ENCODE data around the gene TMPRSS4.

The TMPRSS4 gene

DNA sequence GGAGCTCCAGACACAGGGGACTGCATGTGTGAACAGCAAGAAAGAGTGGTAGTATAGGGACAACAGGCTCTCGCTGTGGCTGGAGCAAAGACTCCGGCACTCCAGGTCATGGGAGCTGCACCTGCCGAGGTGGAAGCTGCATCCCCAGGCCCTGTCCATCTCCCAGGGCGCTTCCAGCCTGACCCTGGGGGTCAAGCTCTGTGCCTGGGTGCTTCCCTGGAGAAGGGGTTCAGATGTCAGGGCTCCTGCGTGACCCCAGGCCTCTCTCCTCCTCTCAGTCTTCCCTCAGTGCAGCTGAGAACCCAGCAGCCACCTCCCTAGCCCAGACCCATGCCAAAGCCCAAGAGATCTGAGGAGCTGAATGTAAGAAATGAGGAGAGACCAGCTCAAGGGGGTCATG lies 3.4 kb downstream of the TMPRSS4 start:
- DNase-seq (ENCODE audit: low read depth) = no peak

DNA sequence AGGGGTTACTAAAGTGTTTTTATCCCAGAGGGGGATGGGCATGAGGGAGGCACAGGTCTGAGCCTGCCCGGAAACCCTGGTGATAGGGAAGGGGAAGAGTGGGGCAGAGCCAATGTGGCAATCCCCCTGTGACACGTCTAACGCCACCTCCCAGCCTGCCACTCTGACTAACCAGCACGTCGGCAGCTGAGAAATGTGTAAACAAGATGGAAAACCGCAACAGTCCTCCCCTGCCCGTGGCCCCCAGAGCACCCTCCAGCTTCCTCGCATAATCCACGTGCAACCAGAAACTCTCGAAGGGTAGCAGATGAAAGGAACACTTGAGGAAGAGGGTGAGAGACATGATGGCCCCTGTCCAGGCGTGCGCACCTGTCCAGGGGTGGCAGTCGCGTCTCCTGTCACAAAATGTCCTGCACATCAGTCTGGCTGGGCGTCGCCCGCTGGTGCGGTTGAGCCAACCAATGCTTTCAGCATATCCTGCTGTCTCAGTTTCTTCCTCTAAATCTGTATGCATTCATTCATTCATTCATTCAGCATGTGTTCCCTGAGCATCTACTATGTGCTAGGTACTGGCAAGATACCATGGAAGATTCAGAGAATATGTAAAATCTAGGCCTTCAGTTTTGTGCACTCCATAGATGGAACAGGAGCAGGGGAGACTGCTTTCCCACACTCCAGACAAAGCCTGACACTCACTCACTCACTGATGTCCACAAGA lies 4.5 kb downstream of the TMPRSS4 start:
- no peak for DNase-seq (ENCODE audit: low read depth)

DNA sequence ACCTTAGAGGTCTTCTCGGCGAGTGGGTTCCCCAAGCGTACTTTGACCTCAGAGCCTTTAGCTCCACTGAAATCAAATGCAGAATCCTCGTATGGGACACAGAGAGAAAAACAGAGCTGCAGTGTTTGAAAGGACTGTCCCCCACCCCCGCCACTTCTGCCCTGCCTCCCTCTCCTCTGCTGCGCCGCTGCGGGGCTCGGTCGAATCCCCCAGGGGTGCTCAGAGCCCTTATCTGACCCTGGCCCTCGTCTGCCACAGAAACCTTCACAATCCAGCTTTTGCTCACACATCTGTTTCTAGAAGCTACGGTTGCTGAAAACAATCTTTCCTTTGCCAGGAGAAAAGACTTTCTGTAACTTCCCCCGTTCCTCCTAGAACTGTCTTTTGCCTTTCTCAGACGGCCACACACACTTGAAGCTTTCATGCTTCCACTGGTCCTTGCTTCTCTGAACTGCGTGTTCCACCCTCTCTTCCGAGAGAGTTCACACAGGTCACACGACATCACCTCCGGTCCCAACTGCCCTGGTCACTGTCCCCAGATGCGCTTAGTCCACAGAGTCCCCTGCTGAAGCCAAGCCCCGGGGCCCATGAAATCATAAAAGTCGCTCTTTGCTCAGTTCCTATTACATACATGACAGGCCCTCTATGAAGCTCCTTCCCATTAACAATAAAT lies 6.1 kb downstream of the TMPRSS4 start:
- DNase-seq (ENCODE audit: low read depth) = no peak

DNA sequence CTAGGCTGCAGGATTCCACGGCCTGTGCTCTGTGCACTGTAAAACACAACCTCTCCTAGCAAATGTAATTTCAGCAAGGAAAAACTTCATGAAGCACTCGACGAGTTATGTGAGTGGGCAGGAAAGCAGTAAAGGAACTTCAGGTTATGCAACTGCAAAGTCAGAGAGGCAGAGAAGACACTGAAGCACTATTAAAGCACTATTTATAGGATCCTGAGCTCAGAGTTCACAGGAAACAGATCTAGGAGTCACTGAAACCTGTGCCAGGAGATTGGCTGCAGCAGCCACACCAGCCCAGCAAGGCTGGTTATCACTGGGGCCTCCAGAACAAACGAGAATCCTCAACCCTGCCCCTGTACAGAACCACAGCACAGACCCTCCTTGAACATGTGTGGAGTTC lies 7.4 kb downstream of the TMPRSS4 start:
- no peak for DNase-seq (ENCODE audit: low read depth)

DNA sequence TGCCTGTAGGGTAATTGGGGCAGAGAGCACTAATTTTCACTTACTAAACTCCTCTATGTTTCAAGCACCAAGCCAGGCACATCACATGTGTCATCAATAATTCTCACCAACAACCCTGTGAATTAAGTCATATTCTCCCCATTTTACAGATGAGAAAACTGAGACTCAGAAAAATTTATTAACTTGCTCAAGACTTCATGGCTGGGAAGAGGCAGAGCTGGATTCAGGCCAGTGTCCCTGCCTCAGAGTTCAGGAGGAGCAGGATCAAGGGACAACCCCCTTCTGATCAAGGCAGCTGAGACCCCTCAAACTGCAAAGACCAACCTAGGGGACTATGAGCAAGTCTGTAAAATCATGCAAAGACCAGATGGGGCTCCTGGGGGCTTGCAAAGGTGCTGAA lies 7.8 kb downstream of the TMPRSS4 start:
- no peak for DNase-seq (ENCODE audit: low read depth)

DNA sequence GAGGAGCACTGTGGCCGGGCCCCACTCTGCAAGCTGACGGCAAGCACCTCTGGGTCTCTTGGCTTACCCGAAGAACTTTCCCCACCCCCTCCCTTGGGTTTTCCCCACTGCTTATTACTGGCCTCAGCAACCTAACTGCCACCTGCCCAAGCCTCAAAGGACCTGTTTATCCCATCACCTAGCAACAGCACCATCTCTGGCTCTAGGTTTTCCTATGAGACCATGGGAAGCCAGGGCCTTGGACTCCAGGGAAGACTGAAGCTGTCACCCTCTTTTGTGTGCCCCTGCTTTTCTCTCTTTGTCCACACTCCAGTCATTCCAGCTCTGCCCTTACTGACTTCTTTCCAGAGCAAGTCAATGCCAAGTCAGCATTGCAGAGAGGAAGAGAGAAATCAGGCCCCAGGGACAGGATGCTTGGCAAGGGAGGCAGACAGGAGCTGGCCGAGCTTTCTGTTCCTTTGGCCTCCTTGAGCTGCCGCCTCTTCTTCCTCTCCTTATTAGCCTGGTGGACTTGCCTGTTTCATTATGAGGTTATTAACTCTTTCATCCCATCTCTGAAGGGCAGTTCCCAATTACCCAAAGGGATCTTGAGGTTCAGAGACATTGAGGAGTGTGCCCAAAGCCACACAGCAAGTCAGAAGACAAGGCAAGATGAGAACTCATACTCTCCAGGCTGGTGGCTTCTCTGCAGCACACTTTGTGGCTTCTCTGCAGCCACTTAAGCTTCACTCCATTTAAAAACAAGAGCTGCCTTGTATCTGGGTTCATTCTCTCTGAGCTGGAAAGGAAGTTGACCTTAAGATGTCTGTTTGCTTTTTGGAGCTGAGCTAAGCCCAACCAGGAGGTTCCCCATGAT lies 10.3 kb downstream of the TMPRSS4 start, which contains the start of gene SMIM35:
Gene SMIM35, minus strand, starts transcription at position 51 of the 856 bp plus-strand sequence. CDS start 206 bp downstream, outside the sequence.
- DNase-seq (ENCODE audit: low read depth) = no peak

DNA sequence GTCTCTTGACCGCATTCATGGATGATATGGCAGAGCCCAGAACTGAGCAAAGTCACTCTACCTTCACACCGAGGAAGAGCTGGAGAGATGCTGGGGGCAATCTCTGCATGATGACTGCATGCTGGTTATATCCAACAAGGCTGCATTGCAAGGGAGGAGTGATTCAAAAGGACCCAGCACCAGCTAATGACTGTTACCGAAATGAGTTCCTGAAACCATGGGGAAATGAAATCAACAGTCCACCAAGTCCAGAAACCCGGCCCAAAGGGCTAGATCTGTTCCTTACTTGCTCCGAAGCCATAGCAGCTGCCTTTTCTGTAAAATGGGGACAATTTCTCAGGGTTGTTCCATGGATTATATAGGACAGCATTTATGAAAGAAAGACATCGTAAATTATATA lies 11.1 kb downstream of the TMPRSS4 start:
- DNase-seq (ENCODE audit: low read depth) = no peak

DNA sequence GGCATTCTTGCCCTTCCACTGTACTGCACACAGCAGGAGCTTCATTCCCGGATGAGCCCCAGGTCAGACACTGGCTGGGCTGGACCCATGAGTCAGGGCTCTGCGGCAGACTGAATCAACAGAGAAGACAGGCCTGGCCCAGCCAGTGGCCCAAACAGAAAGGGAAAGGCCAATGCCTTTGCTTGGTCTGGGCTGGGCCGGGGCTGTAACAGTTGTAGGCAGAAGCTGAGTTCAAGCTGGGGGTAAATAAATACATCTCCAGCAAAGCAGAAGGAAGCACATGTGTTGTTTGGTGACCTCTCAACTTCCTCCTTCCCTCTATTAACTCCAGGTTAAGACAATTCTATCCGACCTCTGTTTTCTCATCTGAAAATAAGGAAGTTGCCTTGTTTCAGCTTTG lies 11.7 kb downstream of the TMPRSS4 start:
- DNase-seq (ENCODE audit: low read depth) = no peak

DNA sequence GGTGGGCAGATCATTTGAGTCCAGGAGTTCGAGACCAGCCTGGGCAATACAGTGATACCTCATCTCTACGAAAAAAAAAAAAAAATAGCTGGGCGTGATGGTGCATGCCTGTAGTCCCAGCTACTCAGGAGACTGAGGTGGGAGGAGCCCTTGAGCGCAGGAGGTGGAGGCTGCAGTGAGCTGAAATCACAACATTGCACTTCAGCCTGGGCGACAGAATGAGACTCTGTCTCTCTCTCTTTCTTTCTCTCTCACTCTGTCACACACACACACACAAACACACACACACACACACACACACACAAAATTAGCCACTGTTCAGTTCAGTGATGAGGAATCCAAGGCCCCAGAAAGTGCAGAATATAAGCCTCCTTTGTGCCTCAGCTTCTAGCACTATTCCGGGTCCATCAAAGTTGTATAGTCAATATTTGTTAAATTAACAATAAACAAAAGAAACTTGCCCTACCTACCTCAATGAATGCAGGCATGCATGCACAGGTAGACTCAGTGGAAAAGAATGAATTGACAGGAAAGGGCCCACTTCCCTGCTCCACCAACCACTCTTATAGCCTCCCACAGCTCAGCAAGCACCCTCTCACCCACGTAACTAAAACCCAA lies 13.8 kb downstream of the TMPRSS4 start:
- no peak for DNase-seq (ENCODE audit: low read depth)

DNA sequence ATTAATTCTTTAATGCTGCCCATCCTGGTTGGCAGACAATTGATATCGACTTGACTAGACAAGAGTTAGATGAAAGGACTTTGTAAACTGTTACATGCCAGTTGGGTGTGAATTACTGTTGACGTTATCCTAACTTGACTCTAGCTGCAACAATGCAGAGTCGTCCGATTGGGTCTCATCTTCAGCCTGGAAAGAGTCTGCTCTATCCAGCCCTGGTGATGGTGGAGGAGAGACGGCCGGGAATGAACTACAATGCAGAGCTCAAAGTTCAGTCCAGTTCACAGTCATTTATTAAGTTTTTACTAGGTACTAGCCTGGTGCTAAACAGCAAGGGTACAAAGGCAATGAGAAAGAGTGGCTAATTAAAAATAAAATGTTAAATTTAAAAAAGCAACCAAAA lies 14.8 kb downstream of the TMPRSS4 start:
- no peak for DNase-seq (ENCODE audit: low read depth)

DNA sequence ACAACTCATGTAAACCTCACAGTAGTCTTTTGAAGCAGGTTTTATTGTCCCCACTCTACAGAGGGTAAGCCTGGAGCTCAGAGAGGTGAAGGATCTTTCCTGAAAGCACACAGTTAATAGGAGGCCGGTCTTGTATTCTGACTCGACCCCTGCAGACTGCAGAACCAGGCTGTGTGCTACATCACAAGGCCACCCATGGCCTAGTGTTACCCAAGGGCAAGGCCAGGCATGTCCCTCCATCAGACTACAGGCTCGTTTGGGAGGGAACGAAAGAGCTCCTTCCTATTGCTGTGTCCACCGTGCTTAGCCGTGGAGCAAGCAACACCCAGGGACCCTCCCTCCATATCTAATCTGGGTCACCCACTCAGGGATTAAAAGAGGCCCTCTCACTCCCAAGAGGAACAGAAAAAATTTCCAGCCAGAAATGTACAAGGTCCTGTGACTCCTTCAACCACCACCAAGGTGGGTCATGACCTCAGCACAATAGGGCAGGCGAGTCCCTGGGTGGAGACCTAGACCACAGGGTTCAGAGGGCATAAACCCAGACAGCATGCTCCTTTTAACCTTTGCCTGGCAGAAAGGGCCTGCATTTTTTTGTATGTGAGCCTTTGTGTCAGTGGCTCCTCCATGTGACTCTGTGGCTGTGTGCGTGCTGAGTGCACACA lies 16.2 kb downstream of the TMPRSS4 start:
- DNase-seq (ENCODE audit: low read depth) = no peak

DNA sequence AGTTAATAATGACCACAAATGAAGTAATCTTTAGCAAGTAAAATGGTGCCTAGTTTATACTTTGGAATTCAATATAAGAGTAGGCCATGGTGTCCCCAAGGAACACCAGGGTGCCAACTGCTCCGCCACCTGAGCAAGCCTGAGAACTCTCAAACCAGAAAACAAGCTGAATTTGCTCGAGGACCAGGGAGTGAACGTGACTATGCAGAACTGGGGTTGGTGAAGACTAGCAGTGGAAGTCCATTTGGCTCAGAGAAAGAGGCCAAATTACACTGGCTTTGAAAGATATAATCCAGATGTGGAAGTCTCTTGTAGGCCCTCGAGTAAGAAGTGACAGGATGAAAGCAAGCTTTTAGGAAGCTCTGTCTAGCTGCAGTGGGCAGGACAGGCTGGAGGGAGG lies 18.6 kb downstream of the TMPRSS4 start:
- no peak for DNase-seq (ENCODE audit: low read depth)

DNA sequence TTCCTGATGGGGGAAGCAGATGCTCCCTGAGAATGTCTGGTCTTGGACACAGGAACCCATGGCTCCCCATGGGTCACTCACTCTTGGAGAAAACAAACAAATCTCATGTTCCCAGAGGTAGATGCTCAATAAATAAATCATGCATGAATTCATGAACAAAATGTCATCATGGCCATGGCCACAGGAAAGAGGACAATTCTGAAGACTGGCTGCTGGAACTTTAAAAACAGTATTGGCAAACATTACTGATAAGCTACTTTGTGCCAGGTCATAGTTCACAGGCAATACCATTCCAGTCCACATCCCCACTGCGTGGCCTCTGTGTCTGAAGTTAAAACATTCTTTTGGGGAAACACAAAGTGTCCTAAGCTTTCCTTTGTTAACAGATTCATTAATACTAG lies 19.1 kb downstream of the TMPRSS4 start:
- DNase-seq (ENCODE audit: low read depth) = no peak

DNA sequence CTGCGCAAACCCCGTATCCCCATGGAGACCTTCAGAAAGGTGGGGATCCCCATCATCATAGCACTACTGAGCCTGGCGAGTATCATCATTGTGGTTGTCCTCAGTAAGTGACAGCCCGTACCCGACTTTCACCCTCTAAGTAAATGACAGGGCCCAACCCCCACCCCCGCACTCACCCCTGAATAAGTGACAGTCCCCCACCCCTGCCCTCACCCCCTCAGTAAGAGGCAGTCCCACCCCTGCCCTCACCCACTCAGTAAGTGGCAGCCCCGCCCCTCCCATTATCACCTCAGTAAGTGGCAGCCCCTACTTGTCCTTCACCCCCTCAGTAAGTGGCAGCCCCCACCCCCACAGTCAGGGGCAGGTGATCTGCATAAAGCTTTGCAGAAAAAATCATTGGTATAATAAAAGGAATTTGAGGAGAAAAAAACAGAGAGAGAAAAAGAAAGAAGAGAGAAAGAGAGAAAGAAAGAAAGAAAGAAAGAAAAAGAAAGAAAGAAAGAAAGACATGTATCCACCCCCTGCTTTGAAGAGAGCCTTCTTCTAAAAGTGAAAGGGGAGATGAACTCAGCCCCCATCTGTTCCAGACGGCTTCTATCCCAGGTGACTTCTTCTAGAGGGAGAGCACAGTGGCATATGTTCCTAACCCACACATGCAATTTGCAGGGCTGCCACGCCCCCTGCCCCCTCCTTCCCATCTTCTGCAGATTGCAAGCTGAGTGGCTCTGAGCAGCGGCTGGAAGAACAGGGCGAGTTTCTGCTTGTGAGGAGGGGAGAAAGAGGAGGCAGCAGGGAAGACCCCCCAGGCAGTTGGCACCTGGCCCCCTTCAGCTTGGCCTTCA lies 22.3 kb downstream of the TMPRSS4 start:
- no peak for DNase-seq (ENCODE audit: low read depth)

DNA sequence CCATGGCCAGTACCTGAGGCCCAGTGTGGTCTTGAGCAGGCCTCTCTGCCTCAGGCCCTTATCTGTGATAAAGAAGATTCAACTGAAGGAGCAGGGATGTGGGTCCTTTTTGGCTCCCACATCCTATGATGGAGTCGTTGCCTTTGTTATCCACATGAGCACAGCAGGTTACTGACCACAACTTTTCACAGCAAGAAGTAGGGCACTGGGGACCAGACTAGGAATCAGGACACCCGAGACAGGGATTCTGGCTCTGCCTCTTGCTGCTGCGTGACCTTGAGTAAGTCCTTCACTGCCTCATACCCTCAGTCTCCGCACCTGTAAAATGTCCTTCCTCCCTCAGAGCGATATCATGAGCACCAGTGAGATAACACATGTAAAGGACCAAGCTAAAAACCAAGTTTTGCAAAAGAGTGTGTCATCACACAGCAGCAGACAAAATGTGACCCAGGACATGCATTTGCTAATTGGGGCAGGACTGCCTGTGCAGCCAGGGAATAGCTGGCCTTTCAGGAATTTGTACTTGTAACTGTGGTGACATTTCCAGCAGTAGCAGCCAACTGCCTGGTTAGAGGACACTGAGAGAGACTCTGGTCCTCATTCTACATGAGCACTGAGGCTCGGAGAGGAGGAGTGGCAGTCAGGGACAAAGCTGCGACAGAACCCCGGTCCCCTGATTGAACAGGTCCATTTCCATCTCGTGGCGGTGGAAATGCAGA lies 23.1 kb downstream of the TMPRSS4 start:
- DNase-seq (ENCODE audit: low read depth) = no peak

DNA sequence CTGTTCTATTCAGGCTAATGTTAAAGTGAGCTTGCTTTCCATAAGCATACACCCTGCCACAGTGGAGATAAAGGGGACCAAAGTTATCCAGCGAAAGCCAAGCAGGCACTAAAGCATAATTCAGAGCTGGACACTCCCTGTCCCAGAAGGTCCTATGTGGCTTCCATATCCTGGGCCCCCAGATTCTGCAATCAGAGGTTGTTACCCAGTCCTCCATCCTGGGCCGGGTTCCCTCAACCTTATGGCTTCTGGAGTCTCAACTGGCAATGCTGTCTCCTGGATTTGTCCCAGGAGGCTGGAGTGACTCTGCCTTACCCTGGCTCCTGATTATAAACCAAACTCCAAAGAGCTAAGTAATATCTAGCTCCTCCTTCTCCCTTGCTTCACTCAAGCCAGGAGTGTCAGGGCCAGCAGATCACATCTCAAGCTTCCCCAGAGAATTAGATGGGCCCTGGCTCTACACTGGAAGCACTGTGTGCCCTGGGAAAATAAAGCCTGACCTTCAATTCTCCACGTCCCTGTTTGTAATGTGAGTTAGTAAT lies 23.9 kb downstream of the TMPRSS4 start:
- no peak for DNase-seq (ENCODE audit: low read depth)

DNA sequence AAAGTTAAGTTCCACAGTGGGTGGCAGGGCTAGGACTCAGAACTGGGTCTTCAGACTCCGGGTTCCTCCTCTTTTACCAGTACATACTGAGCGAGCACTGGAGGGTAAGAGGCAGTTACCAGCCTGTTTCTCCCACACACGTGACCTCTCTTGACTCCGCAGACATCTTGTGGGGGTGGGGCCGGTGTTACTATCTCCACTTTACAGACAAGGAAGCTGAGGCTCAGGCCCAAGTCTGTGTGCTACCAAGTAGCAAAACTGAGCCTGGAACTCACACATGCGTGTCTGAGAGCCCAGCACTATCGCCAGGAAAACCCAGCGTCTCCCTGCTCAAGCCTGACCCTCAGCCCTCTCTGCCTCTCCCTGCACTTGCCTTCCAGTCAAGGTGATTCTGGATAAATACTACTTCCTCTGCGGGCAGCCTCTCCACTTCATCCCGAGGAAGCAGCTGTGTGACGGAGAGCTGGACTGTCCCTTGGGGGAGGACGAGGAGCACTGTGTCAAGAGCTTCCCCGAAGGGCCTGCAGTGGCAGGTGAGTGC lies 25.9 kb downstream of the TMPRSS4 start:
- DNase-seq (ENCODE audit: low read depth) = no peak

DNA sequence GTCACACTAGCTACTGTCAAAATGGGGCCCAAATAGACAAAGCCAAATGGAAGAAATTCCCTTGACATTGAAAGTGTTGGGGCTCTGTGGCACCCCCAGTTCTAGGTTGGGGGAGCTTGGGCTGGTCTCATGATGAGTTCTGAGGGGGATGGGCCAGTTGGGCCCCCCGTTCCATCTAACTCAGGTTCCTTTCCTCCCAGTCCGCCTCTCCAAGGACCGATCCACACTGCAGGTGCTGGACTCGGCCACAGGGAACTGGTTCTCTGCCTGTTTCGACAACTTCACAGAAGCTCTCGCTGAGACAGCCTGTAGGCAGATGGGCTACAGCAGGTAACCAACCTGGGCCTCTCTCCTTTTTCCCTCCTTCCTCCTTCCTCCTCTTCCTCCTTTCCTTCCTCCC lies 27.6 kb downstream of the TMPRSS4 start:
- DNase-seq (ENCODE audit: low read depth) = no peak

DNA sequence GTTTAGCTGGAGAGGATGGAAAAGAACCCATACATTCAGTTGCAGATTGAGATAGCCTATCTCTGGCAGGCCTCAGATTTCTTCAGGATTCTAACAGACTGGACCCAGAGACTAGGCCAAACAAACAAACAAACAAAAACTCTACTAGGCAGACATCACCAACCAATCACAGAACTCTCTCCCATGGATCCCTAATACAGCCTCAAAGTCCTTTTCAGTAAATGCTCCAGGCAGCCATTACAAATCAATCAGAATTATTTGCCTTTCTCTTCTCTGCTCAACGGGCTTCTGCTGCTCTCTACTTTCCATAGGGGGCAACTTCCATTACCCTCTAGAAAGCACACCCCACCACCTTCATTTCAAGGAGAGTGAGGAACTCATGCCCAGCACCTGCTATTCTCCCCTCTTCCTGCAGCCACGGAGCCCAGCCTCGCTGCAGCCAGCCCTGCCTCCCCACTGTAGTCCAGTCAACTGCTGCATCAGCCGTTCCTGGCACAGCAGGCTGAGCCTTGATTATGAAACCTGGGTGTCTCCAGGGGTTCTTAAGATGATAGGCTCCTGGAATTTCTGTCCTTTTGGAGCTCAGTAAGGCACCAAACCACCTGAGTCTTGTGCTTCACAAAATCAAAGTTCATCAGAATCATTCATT lies 28.9 kb downstream of the TMPRSS4 start:
- no peak for DNase-seq (ENCODE audit: low read depth)

Data from stimulated activated CD4-positive, alpha-beta T cell treated with anti-CD3 and anti-CD28 coated beads, Interleukin-2, amount 100 ng/mL, for 4 hours (primary cell).